Glomerular visceral epithelial cell (primary cell): ENCODE measurements around the gene VENTX.

ENCODE experiments used
- DNase-seq: peaks from one replicate; pipeline ENCODE4 v3.0.0-alpha.2; 2016; ENCODE audit errors: extremely low spot score

VENTX gene

GRCh38 chr10:133285217-133285616, 47.6 kb downstream of the VENTX start:
- DNase-seq = no peak

DNA sequence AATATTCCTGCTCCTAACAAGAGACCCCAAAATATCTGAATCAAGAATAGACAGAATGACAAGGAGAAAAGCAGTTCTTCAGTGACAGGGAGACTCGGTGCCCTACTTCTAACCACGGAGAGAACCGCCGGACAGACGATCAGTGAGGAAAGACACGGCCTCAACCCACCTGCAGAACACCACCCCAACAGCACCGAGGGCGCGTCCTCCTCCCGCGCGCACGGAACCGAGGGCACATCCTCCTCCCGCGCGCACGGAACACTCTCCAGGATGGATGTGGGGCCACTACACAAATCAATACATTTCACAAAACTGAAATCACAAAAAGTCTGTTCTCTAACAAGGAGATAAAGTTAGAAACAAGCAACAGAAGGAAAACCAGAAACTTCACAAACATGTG, 48.7 kb downstream of the VENTX start:
- no peak for DNase-seq

DNA sequence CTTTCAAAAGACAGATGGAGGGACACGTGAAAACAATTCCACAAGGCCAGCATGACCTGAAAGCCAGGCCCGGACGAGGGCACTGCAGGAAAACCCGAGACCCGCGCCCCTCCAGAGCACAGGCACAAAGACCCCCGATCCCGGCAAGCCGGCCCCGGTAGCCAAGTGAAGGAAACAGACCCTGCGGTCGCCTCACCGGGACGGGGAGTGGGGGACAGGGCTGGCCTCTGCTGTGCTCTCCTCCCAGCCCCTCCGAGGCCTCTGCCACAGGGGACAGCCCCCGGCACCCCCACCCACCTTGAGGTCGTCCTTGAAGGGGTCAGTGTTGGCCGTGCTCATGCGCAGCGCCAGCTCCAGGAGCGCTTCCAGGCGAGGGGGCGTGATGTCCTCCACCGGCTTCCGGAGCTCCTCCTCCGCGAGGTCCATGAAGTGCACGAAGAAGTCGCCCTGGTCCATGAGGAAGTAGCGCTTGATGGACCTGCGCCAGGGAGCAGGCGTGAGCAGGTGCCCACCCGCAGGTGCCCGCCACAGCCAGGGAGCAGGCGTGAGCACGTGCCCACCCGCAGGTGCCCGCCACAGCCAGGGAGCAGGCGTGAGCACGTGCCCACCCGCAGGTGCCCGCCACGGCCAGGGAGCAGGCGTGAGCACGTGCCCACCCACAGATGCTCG, 50.3 kb downstream of the VENTX start:
- DNase-seq = no peak

- no peak for DNase-seq
These were observed 52.1 kb downstream of the VENTX start for GRCh38 chr10:133289761-133290160.
